ENCODE measurements around the gene KIAA1671.

The KIAA1671 gene

GRCh38 chr22:25147642-25147928, 195.1 kb downstream of the KIAA1671 start:
- no peak overlapping the region for H3K4me3 ChIP-seq (ENCODE audit: low read depth, low read length)
- in situ Hi-C loops (cut with HindIII; ENCODE audit: low sequenced_read_pairs): no loop called here
- TF ChIP-seq CTCF (IDR thresholded peaks at IDR 0.05; ENCODE audit: low read depth, low read length): no peak

GRCh38 chr22:25148149-25148691, 195.7 kb downstream of the KIAA1671 start:
- in situ Hi-C loops (cut with HindIII; ENCODE audit: low sequenced_read_pairs): no loop called here
- TF ChIP-seq CTCF (IDR thresholded peaks at IDR 0.05; ENCODE audit: low read depth, low read length): no peak
- H3K4me3 ChIP-seq (ENCODE audit: low read depth, low read length): no peak overlapping the region
- DNase-seq (ENCODE audit: low read depth, low spot score): no peak

More at GRCh38 chr22:25147642-25147928, 195.1 kb downstream of the KIAA1671 start:
- DNase-seq (ENCODE audit: low read depth, low spot score): no peak

- H3K4me3 ChIP-seq (ENCODE audit: low read depth, low read length): no peak overlapping the region
- DNase-seq (ENCODE audit: low read depth, low spot score): no peak
- in situ Hi-C loops (cut with HindIII; ENCODE audit: low sequenced_read_pairs): no loop called here
- TF ChIP-seq CTCF (IDR thresholded peaks at IDR 0.05; ENCODE audit: low read depth, low read length): no peak
Observed at GRCh38 chr22:25149014-25149413, 196.5 kb downstream of the KIAA1671 start.

GRCh38 chr22:25153961-25154666, 201.6 kb downstream of the KIAA1671 start:
- no peak for TF ChIP-seq CTCF (IDR thresholded peaks at IDR 0.05; ENCODE audit: low read depth, low read length)
- peak; percentile 62 for DNase-seq (ENCODE audit: low read depth, low spot score)
- no peak overlapping the region for H3K4me3 ChIP-seq (ENCODE audit: low read depth, low read length)
- in situ Hi-C loops (cut with HindIII; ENCODE audit: low sequenced_read_pairs): no loop called here

- H3K4me3 ChIP-seq (ENCODE audit: low read depth, low read length): no peak overlapping the region
Observed at GRCh38 chr22:25154667-25154999, 202.1 kb downstream of the KIAA1671 start.

GRCh38 chr22:25156736-25157135, 204.2 kb downstream of the KIAA1671 start:
- no peak overlapping the region for H3K4me3 ChIP-seq (ENCODE audit: low read depth, low read length)
- in situ Hi-C loops (cut with HindIII; ENCODE audit: low sequenced_read_pairs): no loop called here
- no peak for DNase-seq (ENCODE audit: low read depth, low spot score)
- no peak for TF ChIP-seq CTCF (IDR thresholded peaks at IDR 0.05; ENCODE audit: low read depth, low read length)

More at GRCh38 chr22:25154667-25154999, 202.1 kb downstream of the KIAA1671 start:
- in situ Hi-C loops (cut with HindIII; ENCODE audit: low sequenced_read_pairs): no loop called here
- DNase-seq (ENCODE audit: low read depth, low spot score): no peak
- no peak for TF ChIP-seq CTCF (IDR thresholded peaks at IDR 0.05; ENCODE audit: low read depth, low read length)

Measured in astrocyte of the spinal cord (primary cell).